ENCODE results near the gene DIAPH2.

The DIAPH2 gene

GRCh38 chrX:97314345-97314744 lies 629.7 kb downstream of the DIAPH2 start:
- no peak overlapping the region for H3K9ac ChIP-seq
- no peaks in the 10 kb centered on the region for H3K4me1 ChIP-seq
- no peak overlapping the region for H3K4me3 ChIP-seq
- no peak overlapping the region for H3K4me2 ChIP-seq
- no peaks in the 10 kb centered on the region for H3K9me3 ChIP-seq
- H3K27me3 ChIP-seq = peaks cover 32% of the 10 kb centered on the region
- no peak for TF ChIP-seq Cebpa-rat (IDR thresholded peaks at IDR 0.05)
- no peak overlapping the region for H3K27ac ChIP-seq
- no peaks in the 10 kb centered on the region for H4K20me1 ChIP-seq
- no peaks in the 10 kb centered on the region for H3K36me3 ChIP-seq

GRCh38 chrX:97315939-97316338 lies 631.3 kb downstream of the DIAPH2 start:
- no peaks in the 10 kb centered on the region for H4K20me1 ChIP-seq
- no peaks in the 10 kb centered on the region for H3K4me1 ChIP-seq
- H3K27ac ChIP-seq = no peak overlapping the region
- H3K4me3 ChIP-seq = no peak overlapping the region
- peaks cover 31% of the 10 kb centered on the region for H3K27me3 ChIP-seq
- H3K36me3 ChIP-seq = no peaks in the 10 kb centered on the region
- no peak overlapping the region for H3K9ac ChIP-seq
- H3K9me3 ChIP-seq = no peaks in the 10 kb centered on the region
- H3K4me2 ChIP-seq = no peak overlapping the region
- no peak for TF ChIP-seq Cebpa-rat (IDR thresholded peaks at IDR 0.05)

DNA sequence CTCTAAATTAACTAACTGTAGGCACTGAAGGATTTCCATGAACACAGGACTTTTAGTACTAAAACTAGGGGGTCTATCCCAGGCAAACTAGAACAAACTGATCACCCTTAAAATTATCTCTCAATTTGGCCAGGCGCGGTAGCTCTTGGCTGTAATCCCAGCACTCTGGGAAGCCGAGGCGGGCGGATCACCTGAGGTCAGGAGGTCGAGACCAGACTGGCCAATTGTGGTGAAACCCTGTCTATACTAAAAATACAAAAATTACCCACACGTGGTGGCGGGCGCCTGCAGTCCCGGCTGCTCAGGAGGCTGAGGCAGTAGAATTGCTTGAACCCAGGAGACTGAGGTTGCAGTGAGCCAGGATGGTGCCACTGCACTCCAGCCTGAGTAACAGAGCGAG lies 635.7 kb downstream of the DIAPH2 start:
- H4K20me1 ChIP-seq = no peaks in the 10 kb centered on the region
- H3K36me3 ChIP-seq = no peaks in the 10 kb centered on the region
- no peak for TF ChIP-seq Cebpa-rat (IDR thresholded peaks at IDR 0.05)
- H3K4me3 ChIP-seq = no peak overlapping the region
- peaks cover 19% of the 10 kb centered on the region for H3K27me3 ChIP-seq
- H3K9ac ChIP-seq = no peak overlapping the region
- H3K4me1 ChIP-seq = no peaks in the 10 kb centered on the region
- no peak overlapping the region for H3K4me2 ChIP-seq
- no peaks in the 10 kb centered on the region for H3K9me3 ChIP-seq
- no peak overlapping the region for H3K27ac ChIP-seq

- Histone ChIP-seq H3K9ac (no peak overlapping the region), H3K27ac (no peak overlapping the region), H3K4me3 (no peak overlapping the region), H3K4me1 (peaks cover 6% of the 10 kb centered on the region), H3K9me3 (no peaks in the 10 kb centered on the region), H3K36me3 (no peaks in the 10 kb centered on the region), H3K27me3 (peaks cover 26% of the 10 kb centered on the region), H4K20me1 (no peaks in the 10 kb centered on the region; the same call in 1 of the 2 replicates), H3K4me2 (no peak overlapping the region)
- TF ChIP-seq Cebpa-rat (IDR thresholded peaks at IDR 0.05) = no peak
Measured at GRCh38 chrX:97322401-97322800, 637.8 kb downstream of the DIAPH2 start.

- Histone ChIP-seq H3K4me1 (peaks cover 6% of the 10 kb centered on the region), H4K20me1 (no peaks in the 10 kb centered on the region; the same call in 1 of the 2 replicates), H3K27ac (no peak overlapping the region), H3K9ac (no peak overlapping the region), H3K27me3 (peaks cover 36% of the 10 kb centered on the region), H3K36me3 (no peaks in the 10 kb centered on the region), H3K9me3 (no peaks in the 10 kb centered on the region), H3K4me3 (no peak overlapping the region), H3K4me2 (no peak overlapping the region)
- TF ChIP-seq Cebpa-rat (IDR thresholded peaks at IDR 0.05) = no peak
Measured at GRCh38 chrX:97326456-97326855, 641.8 kb downstream of the DIAPH2 start.

- H3K27ac ChIP-seq = no peak overlapping the region
- no peaks in the 10 kb centered on the region for H3K9me3 ChIP-seq
- peaks cover 6% of the 10 kb centered on the region for H3K4me1 ChIP-seq
- H3K9ac ChIP-seq = no peak overlapping the region
- H3K4me2 ChIP-seq = no peak overlapping the region
- peaks cover 40% of the 10 kb centered on the region for H3K27me3 ChIP-seq
- no peaks in the 10 kb centered on the region for H3K36me3 ChIP-seq
- H4K20me1 ChIP-seq = no peaks in the 10 kb centered on the region; the same call in 1 of the 2 replicates
- no peak for TF ChIP-seq Cebpa-rat (IDR thresholded peaks at IDR 0.05)
- H3K4me3 ChIP-seq = no peak overlapping the region
Measured at GRCh38 chrX:97328853-97329390, 644.3 kb downstream of the DIAPH2 start.

- Histone ChIP-seq H3K4me2 (no peak overlapping the region), H4K20me1 (no peaks in the 10 kb centered on the region; the same call in 1 of the 2 replicates), H3K4me1 (peaks cover 6% of the 10 kb centered on the region), H3K4me3 (no peak overlapping the region), H3K27ac (no peak overlapping the region), H3K27me3 (peaks cover 40% of the 10 kb centered on the region), H3K9ac (no peak overlapping the region), H3K36me3 (no peaks in the 10 kb centered on the region), H3K9me3 (no peaks in the 10 kb centered on the region)
- TF ChIP-seq Cebpa-rat (IDR thresholded peaks at IDR 0.05) = no peak
Measured at GRCh38 chrX:97330151-97330550, 645.5 kb downstream of the DIAPH2 start.

DNA sequence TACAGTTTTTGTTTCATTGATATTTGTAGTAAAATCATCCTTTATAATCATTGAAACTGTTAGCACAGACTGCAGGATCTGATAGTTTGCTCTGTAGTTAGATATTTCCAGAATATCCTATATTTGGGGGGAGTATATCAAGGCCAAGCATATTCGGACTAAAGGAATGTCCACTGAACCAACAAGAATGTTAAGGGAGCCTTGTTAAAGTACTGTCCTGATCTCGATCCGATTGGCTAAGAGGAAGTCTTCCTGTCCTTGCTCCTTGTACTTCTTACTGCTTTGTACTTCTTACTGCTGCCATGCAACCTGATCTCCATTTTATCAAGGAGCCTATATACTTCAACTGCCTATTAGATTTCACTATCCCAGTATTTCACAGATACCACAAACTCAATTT lies 648.3 kb downstream of the DIAPH2 start:
- H3K36me3 ChIP-seq = no peaks in the 10 kb centered on the region
- H3K9ac ChIP-seq = no peak overlapping the region
- H4K20me1 ChIP-seq = no peaks in the 10 kb centered on the region
- no peaks in the 10 kb centered on the region for H3K9me3 ChIP-seq
- H3K4me3 ChIP-seq = no peak overlapping the region
- no peak overlapping the region for H3K27ac ChIP-seq
- no peak for TF ChIP-seq Cebpa-rat (IDR thresholded peaks at IDR 0.05)
- H3K4me1 ChIP-seq = no peaks in the 10 kb centered on the region
- H3K27me3 ChIP-seq = peaks cover 41% of the 10 kb centered on the region
- no peak overlapping the region for H3K4me2 ChIP-seq

DNA sequence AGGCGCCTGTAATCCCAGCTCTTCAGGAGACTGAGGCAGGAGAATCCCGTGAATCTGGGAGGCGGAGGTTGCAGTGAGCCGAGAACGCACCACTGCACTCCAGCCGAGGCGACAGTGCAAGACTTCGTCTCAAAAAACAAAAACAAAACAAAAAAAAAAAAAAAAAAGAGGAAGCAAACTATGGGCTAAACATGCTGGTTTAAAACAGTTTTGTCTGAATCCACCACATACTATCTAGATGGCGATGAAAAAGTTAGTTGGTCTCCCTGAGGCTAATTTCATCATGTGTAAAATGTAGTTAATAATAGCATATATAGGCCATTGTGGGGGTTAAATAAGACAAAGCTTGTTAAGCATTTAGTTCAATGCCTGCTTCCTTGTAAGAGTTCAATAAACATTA lies 650.2 kb downstream of the DIAPH2 start:
- no peak for TF ChIP-seq Cebpa-rat (IDR thresholded peaks at IDR 0.05)
- no peak overlapping the region for H3K4me2 ChIP-seq

GRCh38 chrX:97344724-97345123 lies 660.1 kb downstream of the DIAPH2 start:
- no peak overlapping the region for H3K27ac ChIP-seq
- no peak overlapping the region for H3K9ac ChIP-seq
- TF ChIP-seq Cebpa-rat (IDR thresholded peaks at IDR 0.05) = no peak
- H3K4me2 ChIP-seq = no peak overlapping the region
- no peaks in the 10 kb centered on the region for H3K9me3 ChIP-seq
- no peak overlapping the region for H3K4me3 ChIP-seq
- no peaks in the 10 kb centered on the region for H3K4me1 ChIP-seq
- H3K27me3 ChIP-seq = peaks cover 67% of the 10 kb centered on the region
- no peaks in the 10 kb centered on the region for H3K36me3 ChIP-seq
- no peaks in the 10 kb centered on the region for H4K20me1 ChIP-seq

More for the DNA sequence above, 650.2 kb downstream of the DIAPH2 start:
- H3K9me3 ChIP-seq = no peaks in the 10 kb centered on the region
- H3K4me3 ChIP-seq = no peak overlapping the region
- H3K27ac ChIP-seq = no peak overlapping the region
- H4K20me1 ChIP-seq = no peaks in the 10 kb centered on the region
- H3K36me3 ChIP-seq = no peaks in the 10 kb centered on the region
- H3K9ac ChIP-seq = no peak overlapping the region
- H3K27me3 ChIP-seq = peaks cover 39% of the 10 kb centered on the region
- no peaks in the 10 kb centered on the region for H3K4me1 ChIP-seq

DNA sequence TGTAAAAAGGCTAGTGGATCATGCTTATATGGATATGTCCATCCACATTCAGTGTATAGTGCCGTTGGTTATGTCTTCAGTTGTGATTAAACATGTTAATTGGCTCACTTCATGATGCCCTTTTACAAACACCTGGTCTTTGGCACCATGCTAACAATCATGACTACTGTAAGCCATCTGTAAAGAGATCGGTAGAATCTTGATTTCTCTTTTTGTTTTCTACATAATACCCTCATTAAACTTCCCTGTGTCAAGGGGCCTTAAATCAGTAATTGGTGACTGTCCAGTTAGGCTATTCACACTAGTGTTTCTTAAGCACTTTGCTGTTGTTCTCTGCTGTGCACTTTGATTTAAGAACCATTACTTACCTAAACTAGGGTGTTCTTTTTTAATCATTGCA lies 674.3 kb downstream of the DIAPH2 start:
- Histone ChIP-seq H3K4me1 (peaks cover 12% of the 10 kb centered on the region), H3K9me3 (no peaks in the 10 kb centered on the region), H3K9ac (no peak overlapping the region), H3K4me3 (no peak overlapping the region), H3K36me3 (no peaks in the 10 kb centered on the region), H3K27ac (no peak overlapping the region), H3K4me2 (no peak overlapping the region), H3K27me3 (peaks cover 69% of the 10 kb centered on the region), H4K20me1 (peaks cover 4% of the 10 kb centered on the region; the same call in 1 of the 2 replicates)
- TF ChIP-seq Cebpa-rat (IDR thresholded peaks at IDR 0.05) = no peak

Measured in BLaER1 (cell line).